Transverse colon (tissue), 4 donors: ENCODE measurements around the gene VKORC1. TPM values are rescaled to one million over a fixed set of nuclear protein-coding genes. Genes with fewer than 3 reads are reported as not detected.

Source experiments
- DNase-seq: peaks from one replicate; pipeline ENCODE4 v3.0.0-alpha.2; 2019
- H3K27ac ChIP-seq, 4 donors: fragments of 200-600 bp; sonication (generic); 2 replicates each; pipeline ENCODE4 v1.5.1; 2016 to 2018; ENCODE audit warnings: inconsistent platforms in 4 of 4
- H3K27me3 ChIP-seq: fragments of 200-600 bp; sonication (generic); 2 replicates; pipeline ENCODE4 v1.5.1; 2017; ENCODE audit warnings: inconsistent platforms
- H3K36me3 ChIP-seq, 4 donors: fragments of 200-600 bp; sonication (generic); 2 replicates each; pipeline ENCODE4 v1.5.1; 2017 to 2019; ENCODE audit warnings: inconsistent platforms in 4 of 4
- H3K4me1 ChIP-seq, 4 donors: fragments of 200-600 bp; sonication (generic); 2 replicates each; pipeline ENCODE4 v1.5.1; 2017 to 2020; ENCODE audit warnings: inconsistent platforms in 4 of 4
- H3K4me3 ChIP-seq, 4 donors: fragments of 200-600 bp; sonication (generic); 1 replicate in 1 of 4; 2 replicates in 3 of 4; pipeline versions ENCODE4 v1.5.1 to v1.6.1; 2017 to 2019; ENCODE audit warnings: inconsistent platforms in 4 of 4
- H3K9me3 ChIP-seq, 2 donors: fragments of 200-600 bp; sonication (generic); 2 replicates each; pipeline ENCODE4 v1.5.1; 2017 to 2019; ENCODE audit warnings: inconsistent platforms in 2 of 2
- CTCF ChIP-seq, 5 experiments: fragments of 200-600 bp in 3 of 5; fragments of 450-650 bp in 2 of 5; sonication (generic) in 3 of 5; IDR thresholded peaks; 1 replicate in 2 of 5; 2 replicates in 3 of 5; pipeline ENCODE4 v1.5.1; 2016 to 2017; ENCODE audit warnings: antibody characterized with exemption in 5 of 5, inconsistent platforms in 3 of 5, mild to moderate bottlenecking in 2 of 5, moderate library complexity in 1 of 5
- EP300 ChIP-seq: sonication (generic); formaldehyde crosslinking; IDR thresholded peaks from one replicate; pipeline ENCODE4 v1.6.1; 2017; ENCODE audit warnings: antibody characterized with exemption, low read depth
- POLR2A ChIP-seq: fragments of 450-650 bp; IDR thresholded peaks from one replicate; pipeline ENCODE4 v1.6.1; 2016; ENCODE audit warnings: antibody characterized with exemption, mild to moderate bottlenecking, moderate library complexity
- POLR2AphosphoS5 ChIP-seq, 3 donors: sonication (generic); formaldehyde crosslinking; IDR thresholded peaks; one replicate each; pipeline ENCODE4 v1.6.1; 2016; ENCODE audit warnings: antibody characterized with exemption in 3 of 3
- WGBS, 2 donors: methylation state at CpG; one replicate each; pipeline ENCODE4 v1.1.5; 2018; ENCODE audit warnings: low coverage in 1 of 2; 5-methylcytosine and 5-hydroxymethylcytosine counted together
- in situ Hi-C, 4 donors: fragments of 200-750 bp; cut with MboI; loops; one replicate each; pipeline versions ENCODE4 v1.15.0 to v1.15.1; 2017; ENCODE audit warnings: low sequenced_read_pairs in 3 of 4, low pct_ligation_motif_present in 1 of 4, low pct_unique_long_range_greater_than_20kb in 1 of 4
- intact Hi-C: fragments of 100-400 bp; cut with DNase I; formaldehyde crosslinking; loops from one replicate; pipeline ENCODE4 v1.15.1; 2023; ENCODE audit warnings: low total_unique reads
- total RNA-seq, 4 donors: library from RNA; depleted of rRNA; stranded (reverse); fragments of >200 nt; gene quantifications; one replicate each; pipeline ENCODE4 v1.1.0, GENCODE V29; 2016

Gene VKORC1
- total RNA-seq, 4 donors from 2014 or later = 29.5 to 89.0 (median 72.0) TPM

GRCh38 chr16:31052114-31052513 lies 42.5 kb downstream of the VKORC1 start:
- peak in 1 of 3 donors; percentile 12 for TF ChIP-seq POLR2AphosphoS5 (IDR thresholded peaks at IDR 0.05)
- no peak for TF ChIP-seq CTCF (IDR thresholded peaks at IDR 0.05)
- no peak for TF ChIP-seq POLR2A
- TF ChIP-seq EP300 = no peak
- H3K4me1 ChIP-seq = peaks cover 0 to 4% (median 1%) of the 10 kb centered on the region in 4 donors
- H3K27ac ChIP-seq = no peak overlapping the region
- no peaks in the 10 kb centered on the region for H3K36me3 ChIP-seq
- in situ Hi-C loops = no loop called here
- DNase-seq = peak; percentile 36
- H3K9me3 ChIP-seq = no peaks in the 10 kb centered on the region
- intact Hi-C loops = no loop called here
- 45 to 50% methylated on average over 2 of the region's 2 CpGs for WGBS, 2 donors
- no peak overlapping the region for H3K4me3 ChIP-seq
- H3K27me3 ChIP-seq = no peaks in the 10 kb centered on the region

- no peak for DNase-seq
- H3K36me3 ChIP-seq = no peaks in the 10 kb centered on the region
- no peak for TF ChIP-seq CTCF (IDR thresholded peaks at IDR 0.05)
- no peak for TF ChIP-seq POLR2AphosphoS5 (IDR thresholded peaks at IDR 0.05)
- no peak for TF ChIP-seq POLR2A
- no peak for TF ChIP-seq EP300
Measured at GRCh38 chr16:31050280-31051030, 44.1 kb downstream of the VKORC1 start.

GRCh38 chr16:31043898-31044481 lies 50.6 kb downstream of the VKORC1 start:
- H3K9me3 ChIP-seq = no peaks in the 10 kb centered on the region
- 83 to 100% methylated on average over 2 to 4 of the region's 4 CpGs for WGBS, 2 donors
- H3K27me3 ChIP-seq = no peaks in the 10 kb centered on the region
- in situ Hi-C loops = no loop called here
- peaks cover 0 to 3% (median 0%) of the 10 kb centered on the region in 4 donors for H3K4me1 ChIP-seq
- H3K36me3 ChIP-seq = peaks cover 0 to 15% (median 5%) of the 10 kb centered on the region in 4 donors
- no peak for DNase-seq
- no peak overlapping the region for H3K27ac ChIP-seq
- H3K4me3 ChIP-seq = no peak overlapping the region
- intact Hi-C loops = no loop called here
- TF ChIP-seq POLR2AphosphoS5 (IDR thresholded peaks at IDR 0.05) (no peak), EP300 (no peak), CTCF (IDR thresholded peaks at IDR 0.05) (no peak), POLR2A (no peak)

More at GRCh38 chr16:31050280-31051030, 44.1 kb downstream of the VKORC1 start:
- Histone ChIP-seq H3K27me3 (no peaks in the 10 kb centered on the region), H3K4me1 (peaks cover 0 to 4% (median 1%) of the 10 kb centered on the region in 4 donors), H3K27ac (no peak overlapping the region), H3K4me3 (no peak overlapping the region), H3K9me3 (no peaks in the 10 kb centered on the region)
- 93 to 99% methylated on average over 8 to 10 of the region's 10 CpGs for WGBS, 2 donors
- intact Hi-C loops (no loop called here), in situ Hi-C loops (no loop called here)

GRCh38 chr16:31043352-31043751 lies 51.2 kb downstream of the VKORC1 start:
- DNase-seq = no peak
- no peak for TF ChIP-seq POLR2AphosphoS5 (IDR thresholded peaks at IDR 0.05)
- TF ChIP-seq EP300 = no peak
- no peak for TF ChIP-seq CTCF (IDR thresholded peaks at IDR 0.05)
- TF ChIP-seq POLR2A = no peak
- Histone ChIP-seq H3K4me3 (no peak overlapping the region), H3K36me3 (peaks cover 0 to 16% (median 7%) of the 10 kb centered on the region in 4 donors), H3K27me3 (no peaks in the 10 kb centered on the region), H3K27ac (no peak overlapping the region), H3K9me3 (no peaks in the 10 kb centered on the region), H3K4me1 (peaks cover 0 to 3% (median 0%) of the 10 kb centered on the region in 4 donors)
- WGBS, 2 donors = 90% methylated on average over 1 of the region's 1 CpG; no CpG with 5 or more reads in 1 of the 2 donors
- in situ Hi-C loops = no loop called here
- intact Hi-C loops = no loop called here
